Stimulated activated CD4-positive, alpha-beta T cell treated with anti-CD3 and anti-CD28 coated beads, TNF-alpha, amount 100 ng/mL, for 1 hour (primary cell): ENCODE results near the gene ODAD3.
"Not testable (repeated sequence)": the region's sequence is repeated elsewhere in the genome, so short reads cannot be mapped to it uniquely, and the experiment has no call there.

Source experiments
- DNase-seq, 3 donors: peaks; one replicate each; pipeline ENCODE4 v3.0.0-alpha.2; 2020; ENCODE audit warnings: low read depth in 3 of 3, low spot score in 1 of 3

The ODAD3 gene

DNA sequence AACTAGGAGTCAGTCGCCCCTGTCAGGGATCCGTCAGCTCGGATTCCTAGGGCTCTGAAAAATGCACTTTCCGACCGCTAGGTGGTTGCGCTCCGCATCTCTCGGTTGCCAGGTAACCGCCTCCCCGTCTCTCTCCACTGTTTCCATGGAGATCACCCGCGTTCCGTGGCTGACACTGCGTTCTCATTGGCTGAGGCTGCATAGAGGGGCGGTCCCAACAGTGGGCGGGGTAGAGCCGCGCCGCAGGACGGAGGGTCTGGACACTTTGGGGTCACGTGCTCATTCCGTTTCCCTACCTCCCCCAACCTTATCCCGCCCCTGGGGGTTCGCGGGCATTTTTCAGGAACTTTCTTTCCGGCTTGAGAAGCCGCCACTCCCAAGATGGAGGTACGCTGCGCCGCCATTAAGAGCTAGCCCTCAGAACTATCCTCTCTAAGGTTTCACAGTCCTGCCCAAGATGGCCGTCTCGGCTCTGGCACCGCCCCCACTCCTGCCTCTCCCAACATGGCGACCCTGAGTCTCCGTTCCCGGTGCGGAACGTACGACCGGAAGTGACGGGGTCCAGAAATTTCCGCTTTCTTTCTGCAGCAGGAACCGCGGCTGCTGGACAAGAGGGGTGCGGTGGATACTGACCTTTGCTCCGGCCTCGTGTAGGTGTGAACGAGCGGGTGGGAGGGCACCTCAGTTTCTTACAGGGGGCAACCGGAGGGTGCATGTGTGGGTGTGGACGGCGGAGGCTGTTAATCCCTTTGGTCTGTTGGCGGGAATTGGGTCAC is at the start of gene ODAD3, which contains the start of gene PRKCSH:
ODAD3 (minus strand) TSS at position 65 of the 776 bp plus-strand sequence. CDS start 105 bp downstream, outside the sequence.
PRKCSH (plus strand) TSS at position 579 of the 776 bp plus-strand sequence. CDS start 483 bp downstream, outside the sequence.
- peak; percentile 93 to 98 (median 94) for DNase-seq

GRCh38 chr19:11483366-11484111 is 48.6 kb upstream of the ODAD3 start:
- no peak for DNase-seq

GRCh38 chr19:11482384-11483050 is 47.6 kb upstream of the ODAD3 start:
- DNase-seq, result peak; percentile 53 to 77 (median 57)

GRCh38 chr19:11481534-11482383 is 46.8 kb upstream of the ODAD3 start:
- DNase-seq, result peak in 1 of 3 donors; percentile 53

GRCh38 chr19:11480715-11481533 is 46.0 kb upstream of the ODAD3 start, which contains the start of gene ELAVL3:
Gene ELAVL3, minus strand, starts transcription at chr19:11481046. Its CDS starts 438 bp downstream, at chr19:11480608.
- no peak for DNase-seq

- no peak for DNase-seq
These were observed 45.2 kb upstream of the ODAD3 start for GRCh38 chr19:11479898-11480714.

GRCh38 chr19:11479090-11479897 is 44.4 kb upstream of the ODAD3 start:
- no peak for DNase-seq

- no peak for DNase-seq
These were observed 43.5 kb upstream of the ODAD3 start for GRCh38 chr19:11478167-11479089.

DNA sequence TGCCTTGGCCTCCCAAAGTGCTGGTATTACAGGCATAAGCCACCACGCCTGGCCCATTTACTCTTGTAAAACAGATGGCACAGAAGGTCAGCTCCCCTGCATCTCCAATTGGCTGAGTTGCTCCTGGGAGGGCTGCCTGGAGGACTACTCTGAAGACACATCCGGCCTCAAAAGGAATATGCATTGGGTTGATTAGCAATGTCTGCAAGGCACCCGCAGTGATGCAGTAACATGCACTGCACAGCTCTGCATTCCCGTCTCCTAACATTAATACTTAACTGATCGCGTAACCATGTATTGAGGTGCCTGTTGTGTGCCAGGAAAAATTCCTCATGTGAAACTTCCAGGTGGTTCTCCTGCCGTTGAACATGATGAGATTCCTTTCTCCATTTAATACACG is 40.9 kb upstream of the ODAD3 start:
- no peak for DNase-seq

- DNase-seq, result not testable (repeated sequence)
These were observed 40.4 kb upstream of the ODAD3 start for GRCh38 chr19:11475343-11475742.

GRCh38 chr19:11473725-11474124 is 38.8 kb upstream of the ODAD3 start:
- no peak for DNase-seq

DNA sequence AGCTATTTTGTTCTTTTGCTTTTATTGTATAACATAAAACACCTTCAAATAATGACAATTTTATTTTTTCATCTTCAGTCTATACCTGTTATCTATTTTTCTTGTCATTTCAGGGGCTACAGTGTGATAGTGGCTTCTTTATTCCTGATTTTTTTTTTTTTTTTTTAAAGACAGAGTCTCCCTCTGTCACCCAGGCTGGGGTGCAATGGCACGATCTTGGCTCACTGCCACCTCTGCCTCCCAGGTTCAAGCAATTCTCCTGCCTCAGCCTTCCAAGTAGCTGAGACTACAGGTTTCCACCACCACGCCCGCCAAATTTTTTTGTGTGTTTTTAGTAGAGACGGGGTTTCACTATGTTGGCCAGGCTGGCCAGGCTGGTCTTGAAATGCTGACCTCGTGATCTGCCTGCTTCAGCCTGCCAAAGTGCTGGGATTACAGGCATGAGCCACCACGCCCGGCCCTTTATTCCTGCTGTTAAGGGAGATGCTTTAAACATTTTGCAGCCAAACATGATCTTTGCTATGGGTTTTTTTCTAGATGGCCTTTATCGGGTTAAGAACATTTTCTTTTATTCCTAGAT is 33.4 kb upstream of the ODAD3 start:
- DNase-seq, result not testable (repeated sequence)

GRCh38 chr19:11465600-11465999 is 30.7 kb upstream of the ODAD3 start:
- no peak for DNase-seq

DNA sequence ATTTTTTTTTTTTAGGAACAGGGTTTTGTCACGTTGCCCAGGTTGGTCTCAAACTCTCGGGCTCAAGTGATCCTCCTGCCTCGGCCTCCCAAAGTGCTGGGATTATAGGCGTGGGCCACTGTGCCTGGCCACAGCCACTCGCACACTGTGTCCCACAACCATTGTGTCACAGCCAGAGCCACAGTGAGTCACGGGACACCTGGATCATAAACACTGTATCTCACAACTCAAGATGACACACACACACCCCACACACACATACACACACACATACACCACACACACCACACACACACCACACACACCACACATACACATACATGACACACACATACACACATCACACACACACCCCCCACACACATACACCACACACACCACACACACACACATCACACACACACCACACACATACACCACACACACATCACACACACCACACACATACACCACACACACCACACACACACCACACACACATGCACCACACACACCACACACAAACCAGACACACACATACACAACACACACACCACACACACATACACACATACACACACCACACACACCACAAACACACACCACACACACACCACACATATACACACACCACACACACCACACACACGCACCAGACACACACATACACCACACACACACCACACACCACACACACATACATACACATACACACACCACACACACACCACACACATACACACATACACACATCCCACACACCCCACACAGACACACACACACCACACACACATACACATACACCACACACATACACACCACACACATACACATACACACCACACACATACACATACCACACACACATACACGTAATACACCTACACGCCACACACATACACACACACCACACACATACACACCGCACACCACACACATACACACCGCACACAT is 29.7 kb upstream of the ODAD3 start:
- DNase-seq, result no peak

DNA sequence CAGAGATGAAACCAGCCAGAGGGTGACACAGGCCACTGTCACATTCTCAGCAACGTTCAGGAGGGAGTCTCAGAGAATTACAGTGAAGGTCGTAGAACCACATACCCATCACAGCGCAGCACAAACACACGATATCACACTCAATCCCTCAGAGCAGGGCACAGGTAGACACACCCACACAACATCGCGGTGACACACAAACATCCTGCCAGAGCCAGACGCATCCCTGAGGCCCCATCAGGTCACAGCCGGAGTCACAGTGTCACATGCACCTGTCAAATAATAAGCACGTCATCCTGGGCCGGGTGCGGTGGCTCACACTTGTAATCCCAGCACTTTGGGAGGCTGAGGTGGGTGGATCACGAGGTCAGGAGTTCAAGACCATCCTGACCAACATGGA is 28.5 kb upstream of the ODAD3 start:
- no peak for DNase-seq

- DNase-seq, result no peak
These were observed 26.5 kb upstream of the ODAD3 start for GRCh38 chr19:11461453-11461852.
